Measurements from ENCODE around the gene CRIP3. TPM values are rescaled to one million over a fixed set of nuclear protein-coding genes. Genes with fewer than 3 reads are reported as not detected.
A peak's percentile ranks its signal among the peaks of the same experiment; 100 is the strongest.

Gene CRIP3
- total and polyA plus RNA-seq, 2 of the 13 experiments (the other 11 are each of a cell fraction or from before 2014, with no cell fraction given): 6.3 to 9.3 TPM

GRCh38 chr6:43328528-43328927 is 19.9 kb upstream of the CRIP3 start:
- peak overlapping the region; percentile 63 for H3K4me2 ChIP-seq (ENCODE audit: low read depth, low read length)
- peaks cover 17% of the 10 kb centered on the region for H3K4me1 ChIP-seq (ENCODE audit: insufficient read depth, low read length)
- ChIA-PET POLR2A (interaction anchor here (0.7 to 1.5 kb wide), 7 partner anchors 10 to 91 kb away, joined by 3 to 8 read pairs (median 4); partner anchors contain the start of genes SLC22A7 and ZNF318), CTCF (ENCODE audit: low intra/inter-chr PET ratio, low total read pairs) (no interaction called here)
- H3K9ac ChIP-seq (ENCODE audit: insufficient read depth, low read depth, low read length): peak overlapping the region; percentile 12; the same call in 1 of the 2 replicates
- 0% methylated on average over 1 of the region's 1 CpG for WGBS (ENCODE audit: low lambda C conversion rate)
- no peaks in the 10 kb centered on the region for H3K79me2 ChIP-seq (ENCODE audit: insufficient read depth, low read length)
- no peak overlapping the region for H3K27ac ChIP-seq (ENCODE audit: extremely low read length, insufficient read depth, low read length)
- no peaks in the 10 kb centered on the region for H3K9me3 ChIP-seq (ENCODE audit: low read length)
- FAIRE-seq: peak; percentile 75
- in situ Hi-C loops (cut with HindIII; ENCODE audit: extremely low pct_ligation_motif_present, low pct_unique_long_range_greater_than_20kb): no loop called here
- H3K27me3 ChIP-seq (ENCODE audit: control insufficient read depth in 1 of 2, insufficient read depth in 2 of 2, low read length in 2 of 2): no peaks in the 10 kb centered on the region
- intact Hi-C loops (cut with micrococcal nuclease; ENCODE audit: unreplicated experiment): loop anchor here (2.0 kb wide), 1 partner anchor 38 kb away; no protein-coding TSS in a partner anchor
- peak; percentile 84 for ATAC-seq
- peak; percentile 62 for DNase-seq (ENCODE audit: low spot score)
- H3K4me3 ChIP-seq (replicated peaks in 1 of 3; ENCODE audit: insufficient read depth in 1 of 3, low read depth in 2 of 3, low read length in 3 of 3): peak overlapping the region in 2 of 3 experiments; percentile 9 to 21; a peak in 2 of 6 replicates
- BruUV-seq (replicated peaks): no TSS peak
- H2AFZ ChIP-seq (ENCODE audit: low read length): no peak overlapping the region
- no peaks in the 10 kb centered on the region for H4K20me1 ChIP-seq (ENCODE audit: insufficient read depth, low read length)
- no peaks in the 10 kb centered on the region for H3K36me3 ChIP-seq (replicated peaks in 1 of 2; ENCODE audit: control insufficient read depth in 1 of 2, insufficient read depth in 2 of 2, low read length in 2 of 2)
- no peak for TF ChIP-seq GATA4 (IDR thresholded peaks at IDR 0.05; ENCODE audit: borderline replicate concordance, low read depth)
- no peak for TF ChIP-seq ZFYVE20 (CRISPR knock-in tag; IDR thresholded peaks at IDR 0.05; ENCODE audit: borderline replicate concordance, low read depth)
- no peak for TF ChIP-seq THAP8 (CRISPR knock-in tag; IDR thresholded peaks at IDR 0.05; ENCODE audit: borderline replicate concordance)
- TF ChIP-seq FOXP1 (IDR thresholded peaks at IDR 0.05): no peak
- no peak for TF ChIP-seq FOXP1 (CRISPR knock-in tag; IDR thresholded peaks at IDR 0.05)
- no peak for TF ChIP-seq ZNF552 (CRISPR knock-in tag; IDR thresholded peaks at IDR 0.05; ENCODE audit: borderline replicate concordance)
- 0 out of 2 replicates have a peak, but pooled peaks have one; percentile 57 for TF ChIP-seq ARID2 (CRISPR knock-in tag; IDR thresholded peaks at IDR 0.05; ENCODE audit: borderline replicate concordance)
- no peak for TF ChIP-seq HMGA1 (CRISPR knock-in tag; conservative IDR thresholded peaks at IDR 0.05)
- TF ChIP-seq CHD4 (IDR thresholded peaks at IDR 0.05; ENCODE audit: borderline replicate concordance, low read length): no peak
- TF ChIP-seq MNT (IDR thresholded peaks at IDR 0.05): no peak
- no peak for TF ChIP-seq ZSCAN21 (CRISPR knock-in tag; IDR thresholded peaks at IDR 0.05; ENCODE audit: borderline replicate concordance)
- TF ChIP-seq DNMT1 (CRISPR knock-in tag; IDR thresholded peaks at IDR 0.05): no peak
- TF ChIP-seq NBN (conservative IDR thresholded peaks at IDR 0.05): no peak
- peak; percentile 92 for TF ChIP-seq FOSL2 (CRISPR knock-in tag; IDR thresholded peaks at IDR 0.05)
- TF ChIP-seq ZBTB4 (CRISPR knock-in tag; IDR thresholded peaks at IDR 0.05; ENCODE audit: borderline replicate concordance): no peak
- peak; percentile 62; the same call in 1 of the 2 replicates for TF ChIP-seq TARDBP (CRISPR knock-in tag; IDR thresholded peaks at IDR 0.05)
- TF ChIP-seq GABPA (IDR thresholded peaks at IDR 0.05; ENCODE audit: low read depth, low read length): no peak
- no peak for TF ChIP-seq GABPA (CRISPR knock-in tag; IDR thresholded peaks at IDR 0.05; ENCODE audit: low read depth)
- peak; percentile 63 for TF ChIP-seq TEAD3 (CRISPR knock-in tag; optimal IDR thresholded peaks at IDR 0.05; ENCODE audit: borderline replicate concordance)
- no peak for TF ChIP-seq ZMYM3 (CRISPR knock-in tag; IDR thresholded peaks at IDR 0.05)
- no peak for TF ChIP-seq SRY (CRISPR knock-in tag; IDR thresholded peaks at IDR 0.05)
